Type B pancreatic cell (in vitro differentiated cells): ENCODE data around the gene TXLNG. TPM values are rescaled to one million over a fixed set of nuclear protein-coding genes. Genes with fewer than 3 reads are reported as not detected.

ENCODE experiments used
- DNase-seq: peaks from one replicate; pipeline ENCODE4 v3.0.0; 2021; ENCODE audit warnings: mixed read lengths; ENCODE audit not compliant: unreplicated experiment; ENCODE audit errors: extremely low spot score
- H3K27ac Mint-ChIP-seq: 2 replicates; pipeline ENCODE4 v1.8.0; 2021; ENCODE audit warnings: mild to moderate bottlenecking, mixed read lengths
- H3K27me3 Mint-ChIP-seq: 2 replicates; pipeline ENCODE4 v1.8.0; 2021; ENCODE audit warnings: mixed read lengths
- H3K36me3 Mint-ChIP-seq: 2 replicates; pipeline ENCODE4 v1.8.0; 2021; ENCODE audit warnings: mixed read lengths
- H3K4me1 Mint-ChIP-seq: one replicate; pipeline ENCODE4 v1.8.0; 2021; ENCODE audit warnings: mixed read lengths; ENCODE audit not compliant: unreplicated experiment
- H3K4me3 Mint-ChIP-seq: 2 replicates; pipeline ENCODE4 v1.8.0; 2021; ENCODE audit warnings: mild to moderate bottlenecking, mixed read lengths
- H3K9me3 Mint-ChIP-seq: 2 replicates; pipeline ENCODE4 v1.8.0; 2021; ENCODE audit warnings: mixed read lengths
- total RNA-seq: library from RNA; stranded (reverse); gene quantifications from 2 replicates; pipeline ENCODE4 v1.2.1, GENCODE V29; 2021; ENCODE audit warnings: low replicate concordance
- TF ChIP-seq, protein P1 (sequence below): fragments of 200-600 bp; sonication (generic); conservative IDR thresholded peaks from 2 replicates; pipeline ENCODE4 v1.5.0; 2021; ENCODE audit warnings: antibody characterized with exemption, mild to moderate bottlenecking

TXLNG gene
- total RNA-seq, 1 donor from 2014 or later = 27.3 TPM

DNA sequence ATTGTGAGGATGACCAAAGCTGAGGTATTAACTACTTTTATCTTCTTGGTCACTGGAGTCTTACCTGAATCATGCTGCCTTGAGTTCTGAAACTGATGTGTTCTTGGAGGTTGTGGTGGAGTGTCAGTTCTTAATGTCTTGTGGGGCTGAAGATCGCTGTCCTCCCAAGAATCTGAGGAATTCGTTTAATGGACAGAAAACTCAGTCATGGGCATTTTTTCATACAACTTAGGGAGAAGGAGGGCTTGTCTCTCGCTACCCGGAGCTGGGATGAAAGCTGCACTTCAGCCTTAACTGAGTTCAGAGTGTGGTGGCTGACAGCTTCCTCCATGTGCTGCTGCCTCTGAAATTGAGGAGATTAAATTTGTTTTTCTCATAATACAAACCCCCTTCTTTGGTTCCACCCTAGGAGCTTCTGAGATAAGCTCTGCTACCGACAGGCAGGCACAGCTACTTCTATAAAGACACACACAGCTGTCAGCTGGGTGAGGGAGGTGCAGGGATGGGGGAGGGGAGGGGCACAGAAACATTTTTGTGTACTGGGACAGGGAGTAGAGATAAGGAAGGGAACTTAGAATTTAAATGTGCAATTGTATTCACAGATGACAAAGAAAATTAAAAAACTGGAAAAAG lies 53.1 kb downstream of the TXLNG start:
- no peaks in the 10 kb centered on the region for H3K27me3 Mint-ChIP-seq
- DNase-seq = no peak
- H3K9me3 Mint-ChIP-seq = no peaks in the 10 kb centered on the region
- peaks cover 55% of the 10 kb centered on the region for H3K36me3 Mint-ChIP-seq
- H3K4me1 Mint-ChIP-seq = peaks cover 35% of the 10 kb centered on the region
- H3K4me3 Mint-ChIP-seq = no peak overlapping the region
- peak overlapping the region; percentile 31 for H3K27ac Mint-ChIP-seq
- TF ChIP-seq, protein P1, sequence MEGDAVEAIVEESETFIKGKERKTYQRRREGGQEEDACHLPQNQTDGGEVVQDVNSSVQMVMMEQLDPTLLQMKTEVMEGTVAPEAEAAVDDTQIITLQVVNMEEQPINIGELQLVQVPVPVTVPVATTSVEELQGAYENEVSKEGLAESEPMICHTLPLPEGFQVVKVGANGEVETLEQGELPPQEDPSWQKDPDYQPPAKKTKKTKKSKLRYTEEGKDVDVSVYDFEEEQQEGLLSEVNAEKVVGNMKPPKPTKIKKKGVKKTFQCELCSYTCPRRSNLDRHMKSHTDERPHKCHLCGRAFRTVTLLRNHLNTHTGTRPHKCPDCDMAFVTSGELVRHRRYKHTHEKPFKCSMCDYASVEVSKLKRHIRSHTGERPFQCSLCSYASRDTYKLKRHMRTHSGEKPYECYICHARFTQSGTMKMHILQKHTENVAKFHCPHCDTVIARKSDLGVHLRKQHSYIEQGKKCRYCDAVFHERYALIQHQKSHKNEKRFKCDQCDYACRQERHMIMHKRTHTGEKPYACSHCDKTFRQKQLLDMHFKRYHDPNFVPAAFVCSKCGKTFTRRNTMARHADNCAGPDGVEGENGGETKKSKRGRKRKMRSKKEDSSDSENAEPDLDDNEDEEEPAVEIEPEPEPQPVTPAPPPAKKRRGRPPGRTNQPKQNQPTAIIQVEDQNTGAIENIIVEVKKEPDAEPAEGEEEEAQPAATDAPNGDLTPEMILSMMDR = no peak

DNA sequence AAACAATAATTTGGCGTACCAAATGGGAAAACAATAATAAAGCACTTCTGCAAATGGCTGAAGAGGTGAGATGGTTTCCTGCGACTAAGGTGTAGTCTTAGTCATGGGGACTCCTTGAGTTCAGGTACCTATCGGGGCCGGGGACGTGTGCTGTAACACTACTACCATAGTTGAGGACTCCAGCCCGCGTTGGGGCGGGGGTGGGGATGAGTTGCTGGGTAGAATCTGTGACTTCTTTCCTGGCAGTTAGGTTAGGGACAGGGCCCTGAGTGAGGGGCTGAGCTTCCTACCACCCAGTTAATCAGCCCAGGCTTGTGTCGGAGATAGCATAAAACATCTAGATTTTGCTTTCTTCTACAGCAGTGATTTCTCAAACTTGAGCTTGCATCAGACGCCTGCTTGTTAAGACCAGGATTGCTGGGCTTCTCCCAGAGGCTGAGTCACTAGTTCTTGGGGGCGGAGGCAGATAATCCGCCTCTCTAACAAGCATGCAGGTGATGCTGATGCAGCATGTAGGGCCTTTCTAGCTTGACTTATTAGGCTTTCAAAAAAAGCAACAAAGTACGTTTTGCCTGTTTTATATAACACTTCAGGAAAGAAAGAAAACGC lies 53.7 kb downstream of the TXLNG start:
- TF ChIP-seq, protein P1 = no peak

DNA sequence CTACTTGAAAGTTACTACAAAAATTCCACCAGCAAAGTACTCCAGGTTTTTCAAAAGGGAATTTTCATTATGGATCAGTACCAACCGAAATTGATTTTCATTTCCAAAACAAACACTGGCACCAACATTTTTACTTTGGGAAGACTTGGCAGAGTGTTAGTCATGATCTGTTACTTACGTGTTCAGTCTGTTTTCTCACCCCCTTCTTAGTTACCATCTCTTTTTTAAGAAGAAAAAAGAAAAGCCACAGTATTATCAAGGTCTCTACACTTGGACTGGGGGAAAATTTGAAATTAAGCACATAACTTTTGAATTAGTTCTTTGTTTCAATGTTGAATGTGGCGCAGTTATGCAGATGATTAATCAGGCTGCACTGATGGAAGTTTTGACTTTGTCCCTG lies 56.4 kb downstream of the TXLNG start:
- peak overlapping the region; percentile 56 for H3K27ac Mint-ChIP-seq
- H3K9me3 Mint-ChIP-seq = no peaks in the 10 kb centered on the region
- TF ChIP-seq, protein P1 = no peak
- H3K4me3 Mint-ChIP-seq = no peak overlapping the region
- H3K27me3 Mint-ChIP-seq = no peaks in the 10 kb centered on the region
- peaks cover 16% of the 10 kb centered on the region for H3K4me1 Mint-ChIP-seq
- DNase-seq = no peak
- H3K36me3 Mint-ChIP-seq = peaks cover 50% of the 10 kb centered on the region

More for the DNA sequence above, 53.7 kb downstream of the TXLNG start:
- no peak for DNase-seq
- Mint-ChIP-seq H3K4me1 (peaks cover 29% of the 10 kb centered on the region), H3K27ac (peak overlapping the region; percentile 31), H3K9me3 (no peaks in the 10 kb centered on the region), H3K4me3 (no peak overlapping the region), H3K36me3 (peaks cover 56% of the 10 kb centered on the region), H3K27me3 (no peaks in the 10 kb centered on the region)

DNA sequence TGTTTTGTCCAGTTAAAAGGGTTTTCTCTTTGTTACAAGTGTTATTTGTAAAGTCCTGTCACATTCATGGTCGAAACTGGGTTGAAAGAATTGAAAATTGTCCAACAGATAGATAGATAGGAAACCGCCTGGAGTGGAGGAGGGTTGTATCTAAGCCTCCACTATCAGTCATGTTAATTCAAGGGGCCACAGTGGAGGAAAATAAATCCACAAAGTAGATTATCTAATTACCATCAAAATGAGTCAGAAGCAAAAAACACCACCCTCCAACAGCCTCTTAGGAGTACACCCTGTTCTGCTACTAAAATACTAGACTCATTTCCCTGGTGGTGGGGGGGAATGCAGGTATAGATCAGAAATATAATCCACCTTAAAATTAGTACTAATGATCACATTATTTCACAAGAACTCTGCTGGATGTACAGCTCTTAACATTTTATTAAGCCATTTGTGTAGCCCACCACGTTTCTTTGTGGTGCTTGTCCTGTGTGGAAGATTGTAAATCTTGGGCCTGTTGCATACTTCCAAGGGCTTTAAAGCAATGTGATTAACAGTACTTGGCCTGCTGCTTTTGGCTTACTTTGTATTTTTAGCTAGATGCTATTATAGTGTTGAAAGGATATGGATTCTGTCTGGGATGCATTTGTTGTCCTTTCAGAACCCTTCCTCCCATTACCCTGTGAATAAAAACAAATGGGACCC lies 57.1 kb downstream of the TXLNG start:
- H3K9me3 Mint-ChIP-seq = no peaks in the 10 kb centered on the region
- H3K36me3 Mint-ChIP-seq = peaks cover 50% of the 10 kb centered on the region
- no peak for DNase-seq
- TF ChIP-seq, protein P1 = no peak
- peak overlapping the region; percentile 56 for H3K27ac Mint-ChIP-seq
- H3K4me3 Mint-ChIP-seq = no peak overlapping the region
- H3K27me3 Mint-ChIP-seq = no peaks in the 10 kb centered on the region
- H3K4me1 Mint-ChIP-seq = peaks cover 16% of the 10 kb centered on the region

DNA sequence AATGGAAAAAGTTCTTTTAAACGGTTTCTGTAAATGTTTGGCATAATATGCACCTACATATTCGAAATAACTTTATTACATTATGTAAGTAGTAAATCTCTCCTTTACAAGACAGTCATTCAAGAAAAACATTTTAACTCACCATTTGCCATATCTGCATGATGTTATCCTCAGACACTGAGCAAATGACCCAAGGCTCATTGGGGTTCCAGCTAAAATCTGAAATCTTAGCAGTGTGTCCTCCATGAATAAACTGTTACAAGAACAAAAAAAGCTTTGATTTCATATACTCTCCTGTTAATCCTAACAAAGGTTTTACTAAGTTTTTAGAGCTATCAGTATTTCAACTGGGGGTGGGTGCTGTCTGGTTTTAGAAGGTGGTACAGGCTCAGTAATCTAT lies 59.4 kb downstream of the TXLNG start:
- H3K27me3 Mint-ChIP-seq = no peaks in the 10 kb centered on the region
- H3K9me3 Mint-ChIP-seq = no peaks in the 10 kb centered on the region
- DNase-seq = no peak
- H3K4me3 Mint-ChIP-seq = no peak overlapping the region
- peaks cover 4% of the 10 kb centered on the region for H3K4me1 Mint-ChIP-seq
- H3K36me3 Mint-ChIP-seq = peaks cover 53% of the 10 kb centered on the region
- no peak overlapping the region for H3K27ac Mint-ChIP-seq
- TF ChIP-seq, protein P1 = no peak
